ENCODE results near the gene PCNX2.

GRCh38 chr1:233140974-233141373, 154.6 kb downstream of the PCNX2 start:
- TF ChIP-seq PATZ1 (CRISPR knock-in tag; IDR thresholded peaks at IDR 0.05; ENCODE audit: borderline replicate concordance) (no peak), ISL1 (CRISPR knock-in tag; IDR thresholded peaks at IDR 0.05) (no peak), ZC3H10 (CRISPR knock-in tag; IDR thresholded peaks at IDR 0.05) (no peak), OSR1 (CRISPR knock-in tag; IDR thresholded peaks at IDR 0.05) (no peak)
